Right kidney (tissue), 1 donor: ENCODE data around the gene ISM1.

Experiments used
- DNase-seq: peaks from one replicate; pipeline ENCODE4 v3.0.0-alpha.2; 2016

The ISM1 gene

DNA sequence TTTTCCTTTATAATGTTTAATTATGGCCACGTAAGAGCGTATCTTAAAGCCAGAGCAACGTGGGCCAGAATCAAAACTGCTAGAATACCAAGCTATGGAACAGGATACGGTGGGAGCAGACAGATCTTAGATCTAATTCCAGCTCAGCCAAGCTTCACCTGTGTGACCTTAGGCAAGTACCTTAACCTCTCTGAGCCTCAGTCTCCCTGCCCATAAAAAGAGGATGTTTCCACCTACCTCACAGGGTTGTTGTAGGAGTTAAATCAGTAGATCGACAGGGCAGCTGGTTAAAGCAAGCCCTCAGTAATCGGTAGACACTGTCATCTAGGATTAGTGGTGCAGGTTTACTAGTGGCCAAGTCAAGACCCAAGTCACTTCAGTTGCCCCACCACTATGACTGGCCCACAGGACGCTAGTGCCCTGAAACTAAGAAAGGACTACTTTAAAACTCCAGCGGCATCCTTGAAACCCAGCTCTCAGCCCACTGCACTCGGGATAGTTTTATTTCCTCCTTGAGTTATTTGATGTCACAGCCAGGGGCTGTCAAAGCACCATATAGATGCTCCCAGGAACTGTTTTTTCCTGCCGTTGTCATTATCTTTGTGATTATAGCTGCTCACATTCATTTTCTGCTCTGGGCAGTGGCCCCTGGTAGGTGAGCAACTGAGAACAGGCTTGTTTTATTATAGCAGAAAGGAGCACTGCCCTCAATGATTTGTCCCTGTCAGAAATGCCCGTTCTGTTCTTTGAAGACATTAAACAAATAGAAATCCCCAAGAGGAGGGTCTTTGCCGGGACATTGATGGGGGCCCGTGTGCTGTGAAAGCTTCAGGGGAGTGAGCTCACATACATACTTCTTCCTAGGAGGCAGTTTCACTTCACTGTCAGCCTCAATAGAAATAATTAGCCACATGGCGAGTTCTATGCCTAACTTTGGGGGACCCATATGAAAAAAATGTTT is 63.1 kb downstream of the ISM1 start:
- DNase-seq = no peak

- no peak for DNase-seq
Measured at GRCh38 chr20:13284830-13285229, 63.8 kb downstream of the ISM1 start.

GRCh38 chr20:13285408-13285807 is 64.3 kb downstream of the ISM1 start:
- no peak for DNase-seq

GRCh38 chr20:13286052-13286451 is 65.0 kb downstream of the ISM1 start:
- no peak for DNase-seq

- no peak for DNase-seq
Measured at GRCh38 chr20:13286607-13287006, 65.5 kb downstream of the ISM1 start.

- DNase-seq = no peak
Measured at GRCh38 chr20:13288357-13288756, 67.3 kb downstream of the ISM1 start.

DNA sequence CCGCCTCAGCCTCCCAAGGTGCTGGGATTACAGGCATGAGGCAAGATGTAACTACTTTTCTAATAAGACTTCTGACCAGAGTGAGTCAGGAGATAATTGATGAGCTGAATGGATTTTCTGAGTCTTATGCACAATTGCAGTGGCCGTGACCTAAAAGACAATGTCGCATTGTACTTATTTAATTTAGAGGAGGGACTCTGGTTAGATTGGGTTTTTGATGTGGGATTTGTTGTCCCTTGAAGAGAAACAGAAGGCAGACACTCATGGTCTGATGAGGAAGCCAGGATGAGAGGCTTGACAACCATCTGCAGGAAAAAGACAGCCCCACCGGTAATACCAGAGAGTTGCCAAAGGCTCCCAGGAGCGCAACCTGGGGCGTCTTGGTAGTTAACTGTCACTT is 68.0 kb downstream of the ISM1 start:
- DNase-seq = no peak

GRCh38 chr20:13290724-13291123 is 69.7 kb downstream of the ISM1 start:
- DNase-seq = no peak

- no peak for DNase-seq
Measured at GRCh38 chr20:13291157-13291556, 70.1 kb downstream of the ISM1 start.

DNA sequence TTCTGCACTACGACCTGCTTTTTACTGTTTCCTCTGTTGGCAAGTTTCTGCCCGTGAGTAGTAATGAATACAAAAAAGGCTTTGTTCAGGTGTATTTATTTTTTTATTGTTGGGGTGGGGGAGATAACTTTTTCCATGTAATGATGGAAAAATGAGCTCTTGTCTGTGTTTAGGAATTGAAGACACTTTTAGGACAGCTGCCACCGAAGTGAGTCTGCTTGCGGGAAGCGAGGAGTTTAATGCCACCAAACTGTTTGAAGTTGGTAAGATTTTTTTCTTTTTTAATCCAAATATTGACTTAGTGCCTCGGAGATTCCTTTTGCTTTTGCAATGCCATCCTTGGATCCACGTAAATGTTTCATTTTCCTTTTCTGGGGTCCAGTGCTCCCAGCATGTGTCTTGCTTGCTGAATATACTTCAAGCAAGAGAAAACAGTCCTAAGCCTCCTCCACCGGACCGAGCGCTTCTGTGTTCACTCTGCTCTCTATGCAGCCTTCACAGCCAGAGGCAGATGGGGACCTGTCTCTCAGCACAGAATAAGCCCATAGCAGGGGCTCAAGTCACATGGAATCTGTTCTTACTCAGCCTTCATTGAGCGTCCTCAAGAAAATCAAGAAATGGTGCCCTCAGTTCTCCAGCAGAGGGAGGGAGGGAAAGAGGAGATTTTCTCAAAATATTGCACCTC is 71.3 kb downstream of the ISM1 start:
- DNase-seq = no peak

- no peak for DNase-seq
Measured at GRCh38 chr20:13294522-13294921, 73.4 kb downstream of the ISM1 start.

- DNase-seq = no peak
Measured at GRCh38 chr20:13295637-13296036, 74.6 kb downstream of the ISM1 start.

- no peak for DNase-seq
Measured at GRCh38 chr20:13296070-13296469, 75.0 kb downstream of the ISM1 start.

GRCh38 chr20:13297147-13297899 is 76.2 kb downstream of the ISM1 start:
- no peak for DNase-seq

GRCh38 chr20:13298692-13299373 is 77.8 kb downstream of the ISM1 start:
- DNase-seq = no peak

DNA sequence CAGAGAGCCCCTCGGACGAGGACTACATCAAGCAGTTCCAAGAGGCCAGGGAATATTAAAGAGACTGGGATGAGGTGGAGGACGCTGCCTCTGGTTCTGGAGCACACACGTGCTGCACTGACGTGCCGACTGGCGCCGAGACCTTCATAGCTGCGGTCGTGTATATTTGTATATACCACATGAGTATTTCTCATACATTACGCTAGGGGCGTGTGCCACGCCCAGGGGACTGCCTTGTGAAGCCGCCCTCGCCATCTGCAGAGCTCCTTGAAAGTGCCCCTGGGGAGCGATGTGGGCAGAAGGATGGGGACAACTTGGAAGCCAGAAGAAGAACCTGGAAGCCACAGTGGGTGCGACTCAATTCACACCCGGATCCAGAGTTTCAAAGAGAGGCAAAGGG is 78.3 kb downstream of the ISM1 start:
- no peak for DNase-seq

GRCh38 chr20:13301596-13301995 is 80.5 kb downstream of the ISM1 start:
- no peak for DNase-seq

- no peak for DNase-seq
Measured at GRCh38 chr20:13302647-13303450, 81.8 kb downstream of the ISM1 start.

GRCh38 chr20:13305284-13305683 is 84.2 kb downstream of the ISM1 start:
- no peak for DNase-seq

GRCh38 chr20:13307562-13308163 is 86.6 kb downstream of the ISM1 start:
- no peak for DNase-seq

GRCh38 chr20:13312300-13312699 is 91.2 kb downstream of the ISM1 start:
- no peak for DNase-seq
